ENCODE measurements around the gene TUT4.

The TUT4 gene

GRCh38 chr1:52414942-52415341 is 137.9 kb downstream of the TUT4 start:
- no peak overlapping the region for H3K4me3 ChIP-seq (ENCODE audit: low read length)
- no peak overlapping the region for H3K9ac ChIP-seq (ENCODE audit: low read length)
- H3K4me1 ChIP-seq (ENCODE audit: low read length): peaks cover 8% of the 10 kb centered on the region
- no peaks in the 10 kb centered on the region for H3K9me3 ChIP-seq (ENCODE audit: insufficient read depth, low read length)
- H3K27me3 ChIP-seq (ENCODE audit: low read depth, low read length): no peaks in the 10 kb centered on the region
- no peaks in the 10 kb centered on the region for H3K79me2 ChIP-seq (ENCODE audit: low read length)
- TF ChIP-seq EZH2phosphoT487 (IDR thresholded peaks at IDR 0.05; ENCODE audit: low read depth): no peak
- TF ChIP-seq, protein P1, sequence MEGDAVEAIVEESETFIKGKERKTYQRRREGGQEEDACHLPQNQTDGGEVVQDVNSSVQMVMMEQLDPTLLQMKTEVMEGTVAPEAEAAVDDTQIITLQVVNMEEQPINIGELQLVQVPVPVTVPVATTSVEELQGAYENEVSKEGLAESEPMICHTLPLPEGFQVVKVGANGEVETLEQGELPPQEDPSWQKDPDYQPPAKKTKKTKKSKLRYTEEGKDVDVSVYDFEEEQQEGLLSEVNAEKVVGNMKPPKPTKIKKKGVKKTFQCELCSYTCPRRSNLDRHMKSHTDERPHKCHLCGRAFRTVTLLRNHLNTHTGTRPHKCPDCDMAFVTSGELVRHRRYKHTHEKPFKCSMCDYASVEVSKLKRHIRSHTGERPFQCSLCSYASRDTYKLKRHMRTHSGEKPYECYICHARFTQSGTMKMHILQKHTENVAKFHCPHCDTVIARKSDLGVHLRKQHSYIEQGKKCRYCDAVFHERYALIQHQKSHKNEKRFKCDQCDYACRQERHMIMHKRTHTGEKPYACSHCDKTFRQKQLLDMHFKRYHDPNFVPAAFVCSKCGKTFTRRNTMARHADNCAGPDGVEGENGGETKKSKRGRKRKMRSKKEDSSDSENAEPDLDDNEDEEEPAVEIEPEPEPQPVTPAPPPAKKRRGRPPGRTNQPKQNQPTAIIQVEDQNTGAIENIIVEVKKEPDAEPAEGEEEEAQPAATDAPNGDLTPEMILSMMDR (IDR thresholded peaks at IDR 0.05; ENCODE audit: low read depth, low read length): no peak
- no peak overlapping the region for H2AFZ ChIP-seq (ENCODE audit: low read depth, low read length)
- peaks cover 48% of the 10 kb centered on the region for H3K36me3 ChIP-seq (replicated peaks; ENCODE audit: low read depth, low read length)
- H3K4me2 ChIP-seq (ENCODE audit: low read length): no peak overlapping the region
- no peaks in the 10 kb centered on the region for H4K20me1 ChIP-seq (ENCODE audit: insufficient read depth, low read length)
- no peak overlapping the region for H3K27ac ChIP-seq (ENCODE audit: low read length)

DNA sequence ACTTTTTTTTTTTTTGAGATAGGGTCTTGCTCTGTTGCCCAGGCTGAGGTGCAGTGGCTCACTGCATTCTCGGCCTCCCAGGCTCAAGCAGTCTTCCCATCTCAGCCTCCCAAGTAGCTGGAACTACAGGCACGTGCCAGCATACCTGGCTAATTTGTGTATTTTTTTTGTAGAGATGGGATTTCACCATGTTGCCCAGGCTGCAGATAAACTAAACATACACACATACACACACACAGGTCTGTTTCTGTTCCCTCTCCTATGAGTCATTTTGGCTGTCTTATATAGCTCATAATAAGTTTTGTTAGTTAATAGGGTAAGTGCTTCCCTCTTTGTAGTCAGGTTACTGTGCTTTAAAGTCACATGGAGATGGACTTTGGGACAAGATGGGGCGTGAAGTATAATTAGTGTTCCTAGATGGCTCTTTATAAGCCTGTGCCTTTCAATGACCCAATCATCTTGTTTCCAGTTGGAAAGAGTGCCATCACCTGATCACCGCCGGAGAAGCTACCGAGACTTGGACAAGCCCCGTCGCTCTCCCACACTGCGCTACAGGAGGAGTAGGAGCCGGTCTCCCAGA is 139.4 kb downstream of the TUT4 start:
- Histone ChIP-seq H3K9ac (ENCODE audit: low read length) (no peak overlapping the region), H3K9me3 (ENCODE audit: insufficient read depth, low read length) (no peaks in the 10 kb centered on the region), H3K4me1 (ENCODE audit: low read length) (peaks cover 8% of the 10 kb centered on the region), H3K4me3 (ENCODE audit: low read length) (no peak overlapping the region), H3K27me3 (ENCODE audit: low read depth, low read length) (no peaks in the 10 kb centered on the region), H4K20me1 (ENCODE audit: insufficient read depth, low read length) (no peaks in the 10 kb centered on the region), H2AFZ (ENCODE audit: low read depth, low read length) (no peak overlapping the region), H3K36me3 (replicated peaks; ENCODE audit: low read depth, low read length) (peaks cover 50% of the 10 kb centered on the region), H3K79me2 (ENCODE audit: low read length) (no peaks in the 10 kb centered on the region), H3K27ac (ENCODE audit: low read length) (no peak overlapping the region; the same call in 1 of the 2 replicates), H3K4me2 (ENCODE audit: low read length) (no peak overlapping the region)
- TF ChIP-seq EZH2phosphoT487 (IDR thresholded peaks at IDR 0.05; ENCODE audit: low read depth): no peak
- TF ChIP-seq, protein P1 (IDR thresholded peaks at IDR 0.05; ENCODE audit: low read depth, low read length): no peak

DNA sequence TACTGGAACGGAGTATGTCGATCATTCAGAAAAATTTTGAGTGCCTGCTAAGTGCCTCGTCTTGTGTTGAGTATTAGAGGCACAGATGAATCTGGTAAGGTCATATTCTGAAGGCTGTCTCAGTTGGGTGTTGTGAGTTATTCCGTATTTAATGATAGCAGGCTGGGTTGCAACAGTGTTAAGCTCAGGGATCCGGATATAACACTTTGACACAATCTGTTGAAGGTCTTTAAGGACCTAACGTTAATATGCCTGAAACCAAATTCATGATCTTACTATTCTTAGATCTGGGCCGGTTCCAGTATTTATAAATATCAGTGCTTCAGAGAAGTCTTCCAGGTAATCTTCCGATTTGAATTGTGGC is 147.9 kb downstream of the TUT4 start:
- peaks cover 62% of the 10 kb centered on the region for H3K79me2 ChIP-seq (ENCODE audit: low read length)
- H2AFZ ChIP-seq (ENCODE audit: low read depth, low read length): no peak overlapping the region
- H3K4me3 ChIP-seq (ENCODE audit: low read length): peak overlapping the region; percentile 86
- no peaks in the 10 kb centered on the region for H4K20me1 ChIP-seq (ENCODE audit: insufficient read depth, low read length)
- TF ChIP-seq, protein P1 (IDR thresholded peaks at IDR 0.05; ENCODE audit: low read depth, low read length): no peak
- TF ChIP-seq EZH2phosphoT487 (IDR thresholded peaks at IDR 0.05; ENCODE audit: low read depth): no peak
- H3K36me3 ChIP-seq (replicated peaks; ENCODE audit: low read depth, low read length): peaks cover 44% of the 10 kb centered on the region
- H3K4me1 ChIP-seq (ENCODE audit: low read length): peaks cover 17% of the 10 kb centered on the region
- H3K9ac ChIP-seq (ENCODE audit: low read length): peak overlapping the region; percentile 90
- H3K27ac ChIP-seq (ENCODE audit: low read length): peak overlapping the region; percentile 70
- peak overlapping the region; percentile 59 for H3K4me2 ChIP-seq (ENCODE audit: low read length)
- no peaks in the 10 kb centered on the region for H3K9me3 ChIP-seq (ENCODE audit: insufficient read depth, low read length)
- H3K27me3 ChIP-seq (ENCODE audit: low read depth, low read length): no peaks in the 10 kb centered on the region

DNA sequence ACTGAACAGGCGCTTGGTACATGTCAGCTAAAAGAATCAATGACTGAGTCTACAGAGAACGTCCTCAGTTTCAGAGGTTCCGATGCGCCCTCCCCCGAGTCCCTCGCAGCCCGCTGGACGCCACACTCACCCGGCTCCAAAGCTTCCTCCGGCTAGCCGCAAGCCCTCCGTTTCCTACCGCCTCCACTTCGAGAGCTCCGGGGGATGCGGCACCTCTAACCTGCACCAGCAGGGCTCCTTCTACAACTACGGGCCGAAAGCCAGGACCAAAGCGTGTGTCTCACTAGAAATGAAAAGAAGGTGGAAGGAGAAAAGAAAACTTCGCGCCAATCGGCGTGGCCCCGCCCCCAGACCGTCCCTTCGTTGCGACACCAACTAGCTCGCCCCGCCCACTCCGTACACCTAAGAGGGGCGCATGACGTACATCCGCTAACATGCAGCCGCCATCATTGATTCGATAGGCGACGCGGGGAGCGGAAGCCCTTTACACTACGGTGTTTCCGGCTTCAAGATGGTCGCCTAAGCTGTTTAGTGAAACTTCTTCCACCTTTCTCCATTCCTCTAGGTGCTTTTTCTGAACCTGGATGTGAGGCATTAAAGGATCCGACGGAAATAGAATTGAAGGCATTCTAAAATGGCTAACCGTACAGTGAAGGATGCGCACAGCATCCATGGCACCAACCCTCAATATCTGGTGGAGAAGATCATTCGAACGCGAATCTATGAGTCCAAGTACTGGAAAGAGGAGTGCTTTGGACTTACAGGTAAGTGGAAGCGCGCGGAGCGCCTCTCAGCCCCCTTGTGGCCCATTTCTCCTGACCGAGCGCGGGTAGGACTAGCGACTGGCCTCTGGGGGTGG is 148.5 kb downstream of the TUT4 start, which contains the start of the genes ORC1 and PRPF38A:
TSS of gene ORC1 (minus strand) at position 308 of the 859 bp plus-strand sequence. CDS start 2,200 bp downstream, outside the sequence.
TSS of gene PRPF38A (plus strand) at position 487 of the 859 bp plus-strand sequence. CDS start at position 635, 148 bp downstream.
- H3K36me3 ChIP-seq (replicated peaks; ENCODE audit: low read depth, low read length): peaks cover 44% of the 10 kb centered on the region
- peaks cover 17% of the 10 kb centered on the region for H3K4me1 ChIP-seq (ENCODE audit: low read length)
- peak within 1 kb of the TSS; percentile 83 for H2AFZ ChIP-seq (ENCODE audit: low read depth, low read length)
- TF ChIP-seq, protein P1 (IDR thresholded peaks at IDR 0.05; ENCODE audit: low read depth, low read length): peak; percentile 31; the same call in 1 of the 2 replicates
- TF ChIP-seq EZH2phosphoT487 (IDR thresholded peaks at IDR 0.05; ENCODE audit: low read depth): no peak
- no peaks in the 10 kb centered on the region for H3K9me3 ChIP-seq (ENCODE audit: insufficient read depth, low read length)
- no peaks in the 10 kb centered on the region for H4K20me1 ChIP-seq (ENCODE audit: insufficient read depth, low read length)
- H3K79me2 ChIP-seq (ENCODE audit: low read length): peaks cover 66% of the 10 kb centered on the region
- H3K4me2 ChIP-seq (ENCODE audit: low read length): peak within 1 kb of the TSS; percentile 81
- peak within 1 kb of the TSS; percentile 90 for H3K9ac ChIP-seq (ENCODE audit: low read length)
- H3K4me3 ChIP-seq (ENCODE audit: low read length): peak within 1 kb of the TSS; percentile 86
- H3K27me3 ChIP-seq (ENCODE audit: low read depth, low read length): no peaks in the 10 kb centered on the region
- H3K27ac ChIP-seq (ENCODE audit: low read length): peak within 1 kb of the TSS; percentile 70

Measured in OCI-LY3 (cell line).